Stimulated activated naive CD8-positive, alpha-beta T cell treated with anti-CD3 and anti-CD28 coated beads, Interleukin-15, amount 100 ng/mL, for 72 hours (primary cell): ENCODE results near the gene SAMD11.

Experiments used
- ATAC-seq: fragments of 150-1000 bp; cut with Tn5 transposase; 2 replicates; pipeline ENCODE4 v1.10.0; 2021; ENCODE audit warnings: mild to moderate bottlenecking, moderate library complexity
- DNase-seq, 2 donors: peaks; one replicate each; pipeline ENCODE4 v3.0.0; 2021 to 2022
- H3K27ac Mint-ChIP-seq, 2 donors: one replicate each; pipeline ENCODE4 v1.8.0; 2022; ENCODE audit warnings: mild to moderate bottlenecking in 2 of 2, mixed read lengths in 2 of 2, moderate library complexity in 2 of 2
- H3K27me3 Mint-ChIP-seq: one replicate; pipeline ENCODE4 v1.8.0; 2022; ENCODE audit warnings: mixed read lengths
- H3K4me1 Mint-ChIP-seq: one replicate; pipeline ENCODE4 v1.8.0; 2022; ENCODE audit warnings: mild to moderate bottlenecking, mixed read lengths
- H3K4me3 Mint-ChIP-seq, 2 donors: one replicate each; pipeline ENCODE4 v1.8.0; 2022; ENCODE audit warnings: mild to moderate bottlenecking in 2 of 2, mixed read lengths in 2 of 2, moderate library complexity in 1 of 2
- H3K9me3 Mint-ChIP-seq, 2 donors: one replicate each; pipeline ENCODE4 v1.8.0; 2022; ENCODE audit warnings: mixed read lengths in 2 of 2

The SAMD11 gene

GRCh38 chr1:899636-900317, 23.9 kb upstream of the SAMD11 start:
- peaks cover 80% of the 10 kb centered on the region for H3K27me3 Mint-ChIP-seq
- DNase-seq (peak in 1 of 2 donors; percentile 6), ATAC-seq (no peak)
- H3K27ac Mint-ChIP-seq: no peak overlapping the region
- peaks cover 16% of the 10 kb centered on the region for H3K4me1 Mint-ChIP-seq
- no peak overlapping the region for H3K4me3 Mint-ChIP-seq
- H3K9me3 Mint-ChIP-seq: peaks cover 13 to 16% of the 10 kb centered on the region in 2 donors

GRCh38 chr1:901108-901859, 22.4 kb upstream of the SAMD11 start:
- peaks cover 13 to 16% of the 10 kb centered on the region in 2 donors for H3K9me3 Mint-ChIP-seq
- H3K4me3 Mint-ChIP-seq: no peak overlapping the region
- no peak for DNase-seq
- H3K27ac Mint-ChIP-seq: no peak overlapping the region
- H3K27me3 Mint-ChIP-seq: peaks cover 82% of the 10 kb centered on the region
- H3K4me1 Mint-ChIP-seq: peaks cover 27% of the 10 kb centered on the region
- no peak for ATAC-seq

GRCh38 chr1:902802-903201, 20.9 kb upstream of the SAMD11 start:
- peaks cover 82% of the 10 kb centered on the region for H3K27me3 Mint-ChIP-seq
- peak in 1 of 2 donors; percentile 7 for DNase-seq
- peaks cover 30% of the 10 kb centered on the region for H3K4me1 Mint-ChIP-seq
- H3K4me3 Mint-ChIP-seq: no peak overlapping the region
- ATAC-seq: no peak
- peaks cover 10 to 11% of the 10 kb centered on the region in 2 donors for H3K9me3 Mint-ChIP-seq
- H3K27ac Mint-ChIP-seq: no peak overlapping the region

- ATAC-seq (no peak), DNase-seq (no peak)
- Mint-ChIP-seq H3K4me1 (peaks cover 25% of the 10 kb centered on the region), H3K4me3 (peak overlapping the region; percentile 4 to 63), H3K27me3 (peaks cover 82% of the 10 kb centered on the region), H3K27ac (no peak overlapping the region), H3K9me3 (peaks cover 4 to 6% of the 10 kb centered on the region in 2 donors)
These were observed 20.4 kb upstream of the SAMD11 start for GRCh38 chr1:903305-903704.

GRCh38 chr1:903721-904271, 19.9 kb upstream of the SAMD11 start:
- peaks cover 80% of the 10 kb centered on the region for H3K27me3 Mint-ChIP-seq
- peaks cover 20% of the 10 kb centered on the region for H3K4me1 Mint-ChIP-seq
- peak overlapping the region; percentile 51 to 63 for H3K4me3 Mint-ChIP-seq
- DNase-seq (peak in 1 of 2 donors; percentile 10), ATAC-seq (no peak)
- peaks cover 0 to 1% of the 10 kb centered on the region in 2 donors for H3K9me3 Mint-ChIP-seq
- H3K27ac Mint-ChIP-seq: no peak overlapping the region

- H3K27me3 Mint-ChIP-seq: peaks cover 74% of the 10 kb centered on the region
- peaks cover 19% of the 10 kb centered on the region for H3K4me1 Mint-ChIP-seq
- H3K9me3 Mint-ChIP-seq: no peaks in the 10 kb centered on the region
- DNase-seq (peak; percentile 85 to 92), ATAC-seq (peak; percentile 88)
- H3K27ac Mint-ChIP-seq: peak overlapping the region; percentile 27 to 63
- peak overlapping the region; percentile 80 to 81 for H3K4me3 Mint-ChIP-seq
These were observed 19.3 kb upstream of the SAMD11 start for GRCh38 chr1:904310-904950.

- H3K27me3 Mint-ChIP-seq: peaks cover 67% of the 10 kb centered on the region
- peak in 1 of 2 donors; percentile 15 for DNase-seq
- H3K4me1 Mint-ChIP-seq: peaks cover 19% of the 10 kb centered on the region
- H3K27ac Mint-ChIP-seq: no peak overlapping the region
- ATAC-seq: peak; percentile 11
- no peaks in the 10 kb centered on the region for H3K9me3 Mint-ChIP-seq
- peak overlapping the region; percentile 80 to 81 for H3K4me3 Mint-ChIP-seq
These were observed 18.5 kb upstream of the SAMD11 start for GRCh38 chr1:905071-905749.

- no peak overlapping the region for H3K27ac Mint-ChIP-seq
- peak overlapping the region in 1 of 2 donors; percentile 1 for H3K4me3 Mint-ChIP-seq
- DNase-seq (peak in 1 of 2 donors; percentile 9), ATAC-seq (no peak)
- peaks cover 25% of the 10 kb centered on the region for H3K4me1 Mint-ChIP-seq
- H3K27me3 Mint-ChIP-seq: peaks cover 67% of the 10 kb centered on the region
- H3K9me3 Mint-ChIP-seq: no peaks in the 10 kb centered on the region
These were observed 17.7 kb upstream of the SAMD11 start for GRCh38 chr1:905811-906599.

GRCh38 chr1:906600-907420, 16.9 kb upstream of the SAMD11 start:
- Mint-ChIP-seq H3K4me1 (peaks cover 29% of the 10 kb centered on the region), H3K27ac (no peak overlapping the region), H3K9me3 (no peaks in the 10 kb centered on the region), H3K4me3 (peak overlapping the region in 1 of 2 donors; percentile 1), H3K27me3 (peaks cover 70% of the 10 kb centered on the region)
- ATAC-seq (no peak), DNase-seq (peak in 1 of 2 donors; percentile 10)

- peak in 1 of 2 donors; percentile 7 for DNase-seq
- no peak for ATAC-seq
- Mint-ChIP-seq H3K27me3 (peaks cover 79% of the 10 kb centered on the region), H3K4me3 (no peak overlapping the region), H3K9me3 (no peaks in the 10 kb centered on the region), H3K27ac (no peak overlapping the region), H3K4me1 (peaks cover 29% of the 10 kb centered on the region)
These were observed 15.9 kb upstream of the SAMD11 start for GRCh38 chr1:907611-908451.

- H3K27me3 Mint-ChIP-seq: peaks cover 79% of the 10 kb centered on the region
- no peak for ATAC-seq
- H3K4me3 Mint-ChIP-seq: no peak overlapping the region
- H3K4me1 Mint-ChIP-seq: peaks cover 29% of the 10 kb centered on the region
- no peaks in the 10 kb centered on the region for H3K9me3 Mint-ChIP-seq
- no peak overlapping the region for H3K27ac Mint-ChIP-seq
- no peak for DNase-seq
These were observed 15.1 kb upstream of the SAMD11 start for GRCh38 chr1:908661-909060.

- ATAC-seq (peak; percentile 7), DNase-seq (peak in 1 of 2 donors; percentile 6)
- no peak overlapping the region for H3K27ac Mint-ChIP-seq
- no peaks in the 10 kb centered on the region for H3K9me3 Mint-ChIP-seq
- no peak overlapping the region for H3K4me3 Mint-ChIP-seq
- peaks cover 85% of the 10 kb centered on the region for H3K27me3 Mint-ChIP-seq
- H3K4me1 Mint-ChIP-seq: peaks cover 24% of the 10 kb centered on the region
These were observed 13.8 kb upstream of the SAMD11 start for GRCh38 chr1:909861-910310.

- Mint-ChIP-seq H3K9me3 (no peaks in the 10 kb centered on the region), H3K4me3 (no peak overlapping the region), H3K27ac (no peak overlapping the region), H3K4me1 (peaks cover 19% of the 10 kb centered on the region), H3K27me3 (peaks cover 85% of the 10 kb centered on the region)
- ATAC-seq: no peak
- DNase-seq: peak in 1 of 2 donors; percentile 8
These were observed 13.3 kb upstream of the SAMD11 start for GRCh38 chr1:910311-910880.
